ENCODE measurements around the gene YEATS2.
"Not testable (repeated sequence)": the region's sequence is repeated elsewhere in the genome, so short reads cannot be mapped to it uniquely, and the experiment has no call there.

Gene YEATS2

GRCh38 chr3:183699238-183699947, 1.8 kb downstream of the YEATS2 start:
- peaks cover 58% of the 10 kb centered on the region for H3K79me2 ChIP-seq (ENCODE audit: control insufficient read depth, insufficient read depth, low read length)
- no peak overlapping the region for H3K23ac ChIP-seq (ENCODE audit: low read length)
- peak overlapping the region; percentile 9 for H3K4ac ChIP-seq (ENCODE audit: low read depth, low read length)
- H2BK5ac ChIP-seq (ENCODE audit: low read length): no peak overlapping the region
- DNase-seq: peak; percentile 40
- peak overlapping the region; percentile 64 for H3K18ac ChIP-seq (ENCODE audit: low read length)
- H3K36me3 ChIP-seq (ENCODE audit: control insufficient read depth, insufficient read depth, low read length): no peaks in the 10 kb centered on the region
- no peak overlapping the region for H4K8ac ChIP-seq (ENCODE audit: low read depth, low read length)
- no peak overlapping the region for H2BK120ac ChIP-seq (ENCODE audit: low read depth, low read length)
- peak overlapping the region; percentile 85 for H3K56ac ChIP-seq (ENCODE audit: low read length)
- no peak overlapping the region for H2AK5ac ChIP-seq (ENCODE audit: low read length)
- H3K27ac ChIP-seq (ENCODE audit: low read depth, low read length): no peak overlapping the region
- H2BK15ac ChIP-seq (replicated peaks; ENCODE audit: low read depth): no peak overlapping the region
- H3K79me1 ChIP-seq (ENCODE audit: low read length): peaks cover 3% of the 10 kb centered on the region
- peaks cover 3% of the 10 kb centered on the region for H3K4me1 ChIP-seq (ENCODE audit: control insufficient read depth, low read depth, low read length)
- H3K27me3 ChIP-seq (ENCODE audit: insufficient read depth, low read length, poor library complexity): no peaks in the 10 kb centered on the region
- H3K9ac ChIP-seq (ENCODE audit: low read length): peak overlapping the region; percentile 74
- WGBS (ENCODE audit: extremely low coverage, insufficient coverage, low lambda C conversion rate): 100% methylated on average over 1 of the region's 13 CpGs
- H3K4me2 ChIP-seq (ENCODE audit: low read length): peak overlapping the region; percentile 85
- H3K4me3 ChIP-seq (ENCODE audit: low read length): peak overlapping the region; percentile 26
- no peak overlapping the region for H4K5ac ChIP-seq (ENCODE audit: low read length)

- H2AK5ac ChIP-seq (ENCODE audit: low read length): no peak overlapping the region
- no peak overlapping the region for H3K23ac ChIP-seq (ENCODE audit: low read length)
These were observed 4.1 kb downstream of the YEATS2 start for GRCh38 chr3:183701744-183702143.

GRCh38 chr3:183703892-183704291, 6.3 kb downstream of the YEATS2 start:
- H2BK120ac ChIP-seq (ENCODE audit: low read depth, low read length); H3K27me3 ChIP-seq (ENCODE audit: insufficient read depth, low read length, poor library complexity); H3K4me1 ChIP-seq (ENCODE audit: control insufficient read depth, low read depth, low read length); H2BK15ac ChIP-seq (replicated peaks; ENCODE audit: low read depth); H3K36me3 ChIP-seq (ENCODE audit: control insufficient read depth, insufficient read depth, low read length); H3K27ac ChIP-seq (ENCODE audit: low read depth, low read length); H3K4me3 ChIP-seq (ENCODE audit: low read length); H3K9ac ChIP-seq (ENCODE audit: low read length); H2AK5ac ChIP-seq (ENCODE audit: low read length); H3K4me2 ChIP-seq (ENCODE audit: low read length); H4K5ac ChIP-seq (ENCODE audit: low read length); H4K8ac ChIP-seq (ENCODE audit: low read depth, low read length); H3K18ac ChIP-seq (ENCODE audit: low read length); H3K56ac ChIP-seq (ENCODE audit: low read length); H3K79me1 ChIP-seq (ENCODE audit: low read length); H2BK5ac ChIP-seq (ENCODE audit: low read length); DNase-seq; H3K4ac ChIP-seq (ENCODE audit: low read depth, low read length); H3K23ac ChIP-seq (ENCODE audit: low read length): not testable (repeated sequence)
- no CpG with 5 or more reads among the region's 6 CpGs for WGBS (ENCODE audit: extremely low coverage, insufficient coverage, low lambda C conversion rate)
- H3K79me2 ChIP-seq (ENCODE audit: control insufficient read depth, insufficient read depth, low read length): peaks cover 88% of the 10 kb centered on the region

More at GRCh38 chr3:183701744-183702143, 4.1 kb downstream of the YEATS2 start:
- Histone ChIP-seq H2BK5ac (ENCODE audit: low read length) (no peak overlapping the region), H3K79me2 (ENCODE audit: control insufficient read depth, insufficient read depth, low read length) (peaks cover 78% of the 10 kb centered on the region), H3K36me3 (ENCODE audit: control insufficient read depth, insufficient read depth, low read length) (no peaks in the 10 kb centered on the region), H3K18ac (ENCODE audit: low read length) (no peak overlapping the region), H4K5ac (ENCODE audit: low read length) (no peak overlapping the region), H3K4me2 (ENCODE audit: low read length) (no peak overlapping the region), H2BK120ac (ENCODE audit: low read depth, low read length) (no peak overlapping the region), H3K79me1 (ENCODE audit: low read length) (peaks cover 6% of the 10 kb centered on the region), H3K4ac (ENCODE audit: low read depth, low read length) (no peak overlapping the region), H2BK15ac (replicated peaks; ENCODE audit: low read depth) (no peak overlapping the region), H3K4me1 (ENCODE audit: control insufficient read depth, low read depth, low read length) (peaks cover 3% of the 10 kb centered on the region), H3K56ac (ENCODE audit: low read length) (no peak overlapping the region), H3K27me3 (ENCODE audit: insufficient read depth, low read length, poor library complexity) (no peaks in the 10 kb centered on the region), H3K4me3 (ENCODE audit: low read length) (no peak overlapping the region), H4K8ac (ENCODE audit: low read depth, low read length) (no peak overlapping the region), H3K27ac (ENCODE audit: low read depth, low read length) (no peak overlapping the region), H3K9ac (ENCODE audit: low read length) (no peak overlapping the region)
- no CpG with 5 or more reads among the region's 5 CpGs for WGBS (ENCODE audit: extremely low coverage, insufficient coverage, low lambda C conversion rate)
- peak; percentile 54 for DNase-seq

GRCh38 chr3:183710231-183710630, 12.6 kb downstream of the YEATS2 start:
- H3K79me2 ChIP-seq (ENCODE audit: control insufficient read depth, insufficient read depth, low read length): peaks cover 47% of the 10 kb centered on the region
- H3K56ac ChIP-seq (ENCODE audit: low read length): no peak overlapping the region
- no peak overlapping the region for H3K4me3 ChIP-seq (ENCODE audit: low read length)
- H2AK5ac ChIP-seq (ENCODE audit: low read length): no peak overlapping the region
- H3K79me1 ChIP-seq (ENCODE audit: low read length): peaks cover 2% of the 10 kb centered on the region
- no peak overlapping the region for H3K18ac ChIP-seq (ENCODE audit: low read length)
- no peaks in the 10 kb centered on the region for H3K27me3 ChIP-seq (ENCODE audit: insufficient read depth, low read length, poor library complexity)
- no peak for DNase-seq
- H2BK5ac ChIP-seq (ENCODE audit: low read length): no peak overlapping the region
- no peaks in the 10 kb centered on the region for H3K4me1 ChIP-seq (ENCODE audit: control insufficient read depth, low read depth, low read length)
- no peaks in the 10 kb centered on the region for H3K36me3 ChIP-seq (ENCODE audit: control insufficient read depth, insufficient read depth, low read length)
- no peak overlapping the region for H3K4ac ChIP-seq (ENCODE audit: low read depth, low read length)
- no peak overlapping the region for H2BK15ac ChIP-seq (replicated peaks; ENCODE audit: low read depth)
- H2BK120ac ChIP-seq (ENCODE audit: low read depth, low read length): no peak overlapping the region
- no peak overlapping the region for H3K23ac ChIP-seq (ENCODE audit: low read length)
- H4K5ac ChIP-seq (ENCODE audit: low read length): no peak overlapping the region
- no peak overlapping the region for H3K27ac ChIP-seq (ENCODE audit: low read depth, low read length)
- H4K8ac ChIP-seq (ENCODE audit: low read depth, low read length): no peak overlapping the region
- no peak overlapping the region for H3K9ac ChIP-seq (ENCODE audit: low read length)
- no peak overlapping the region for H3K4me2 ChIP-seq (ENCODE audit: low read length)

- Histone ChIP-seq H2AK5ac (ENCODE audit: low read length) (no peak overlapping the region), H3K18ac (ENCODE audit: low read length) (no peak overlapping the region), H3K23ac (ENCODE audit: low read length) (no peak overlapping the region), H3K79me2 (ENCODE audit: control insufficient read depth, insufficient read depth, low read length) (peaks cover 37% of the 10 kb centered on the region), H3K4ac (ENCODE audit: low read depth, low read length) (no peak overlapping the region), H3K36me3 (ENCODE audit: control insufficient read depth, insufficient read depth, low read length) (no peaks in the 10 kb centered on the region), H3K27ac (ENCODE audit: low read depth, low read length) (no peak overlapping the region), H4K5ac (ENCODE audit: low read length) (no peak overlapping the region), H3K4me3 (ENCODE audit: low read length) (no peak overlapping the region), H3K27me3 (ENCODE audit: insufficient read depth, low read length, poor library complexity) (no peaks in the 10 kb centered on the region), H3K79me1 (ENCODE audit: low read length) (peaks cover 2% of the 10 kb centered on the region), H2BK5ac (ENCODE audit: low read length) (no peak overlapping the region), H3K4me1 (ENCODE audit: control insufficient read depth, low read depth, low read length) (no peaks in the 10 kb centered on the region), H2BK120ac (ENCODE audit: low read depth, low read length) (no peak overlapping the region), H3K9ac (ENCODE audit: low read length) (no peak overlapping the region), H4K8ac (ENCODE audit: low read depth, low read length) (no peak overlapping the region), H3K4me2 (ENCODE audit: low read length) (no peak overlapping the region), H2BK15ac (replicated peaks; ENCODE audit: low read depth) (no peak overlapping the region), H3K56ac (ENCODE audit: low read length) (no peak overlapping the region)
- WGBS (ENCODE audit: extremely low coverage, insufficient coverage, low lambda C conversion rate): no CpG with 5 or more reads among the region's 3 CpGs
- no peak for DNase-seq
These were observed 13.9 kb downstream of the YEATS2 start for GRCh38 chr3:183711516-183711915.

GRCh38 chr3:183714622-183715021, 17.0 kb downstream of the YEATS2 start:
- Histone ChIP-seq H3K18ac (ENCODE audit: low read length) (no peak overlapping the region), H3K4me2 (ENCODE audit: low read length) (no peak overlapping the region), H3K9ac (ENCODE audit: low read length) (no peak overlapping the region), H2AK5ac (ENCODE audit: low read length) (no peak overlapping the region), H3K23ac (ENCODE audit: low read length) (no peak overlapping the region), H3K56ac (ENCODE audit: low read length) (no peak overlapping the region), H3K27me3 (ENCODE audit: insufficient read depth, low read length, poor library complexity) (no peaks in the 10 kb centered on the region), H3K4ac (ENCODE audit: low read depth, low read length) (no peak overlapping the region), H3K79me1 (ENCODE audit: low read length) (no peaks in the 10 kb centered on the region), H3K36me3 (ENCODE audit: control insufficient read depth, insufficient read depth, low read length) (no peaks in the 10 kb centered on the region), H4K8ac (ENCODE audit: low read depth, low read length) (no peak overlapping the region), H3K4me1 (ENCODE audit: control insufficient read depth, low read depth, low read length) (no peaks in the 10 kb centered on the region), H2BK120ac (ENCODE audit: low read depth, low read length) (no peak overlapping the region), H4K5ac (ENCODE audit: low read length) (no peak overlapping the region), H3K27ac (ENCODE audit: low read depth, low read length) (no peak overlapping the region), H2BK15ac (replicated peaks; ENCODE audit: low read depth) (no peak overlapping the region), H3K4me3 (ENCODE audit: low read length) (no peak overlapping the region), H3K79me2 (ENCODE audit: control insufficient read depth, insufficient read depth, low read length) (peaks cover 13% of the 10 kb centered on the region), H2BK5ac (ENCODE audit: low read length) (no peak overlapping the region)
- DNase-seq: no peak

Measured in mesendoderm (in vitro differentiated cells).